SK-N-SH (cell line): ENCODE measurements around the gene HDAC11. TPM values are rescaled to one million over a fixed set of nuclear protein-coding genes. Genes with fewer than 3 reads are reported as not detected.

Experiments
- CTCF ChIA-PET: fragments of 300-600, 350-600 bp; formaldehyde crosslinking; extraction: SDS; loops from one replicate; lab custom pipeline; 2021; lab: Yijun Ruan, JAX
- POLR2A ChIA-PET: fragments of 350-600 bp; sonication (Branson Sonifier 250); formaldehyde crosslinking; extraction: SDS; loops from one replicate; lab custom pipeline; 2020; ENCODE audit warnings: antibody characterized with exemption, inconsistent platforms; lab: Yijun Ruan, JAX
- DNase-seq: peaks from one replicate; pipeline ENCODE4 v3.0.0; 2012
- H2AFZ ChIP-seq: fragments of 200-600 bp; sonication (generic); 2 replicates; pipeline ENCODE4 v1.8.1; 2016; ENCODE audit warnings: antibody characterized with exemption, mild to moderate bottlenecking, low read depth
- H3F3A ChIP-seq: fragments of 200-600 bp; sonication (generic); replicated peaks from 2 replicates; pipeline ENCODE3; 2016; ENCODE audit warnings: antibody characterized with exemption, mild to moderate bottlenecking; ENCODE audit not compliant: insufficient read depth
- H3K27ac ChIP-seq, 2 experiments: fragments of 200-500 bp in 1 of 2; fragments of 200-600 bp in 1 of 2; sonication (Bioruptor generic) in 1 of 2; sonication (generic), shearing (Covaris generic) in 1 of 2; 2 replicates each; pipeline versions ENCODE4 v1.5.1 to v1.6.1; 2014 to 2016; ENCODE audit warnings: low read depth in 2 of 2, inconsistent platforms in 1 of 2, low read length in 1 of 2, mild to moderate bottlenecking in 1 of 2, mixed read lengths in 1 of 2
- H3K27me3 ChIP-seq: fragments of 200-600 bp; sonication (generic), shearing (Covaris generic); 2 replicates; pipeline ENCODE4 v1.6.1; 2016; ENCODE audit warnings: mixed run types; ENCODE audit not compliant: insufficient read depth
- H3K36me3 ChIP-seq, 2 experiments: fragments of 200-500 bp in 1 of 2; fragments of 200-600 bp in 1 of 2; sonication (Bioruptor generic) in 1 of 2; sonication (generic) in 1 of 2; replicated peaks in 1 of 2; 2 replicates each; pipeline versions ENCODE3 to v1.5.1; 2014 to 2016; ENCODE audit warnings: low read length in 1 of 2, mild to moderate bottlenecking in 1 of 2; ENCODE audit not compliant: insufficient read depth in 2 of 2, control insufficient read depth in 1 of 2
- H3K4me1 ChIP-seq, 2 experiments: fragments of 200-500 bp in 1 of 2; fragments of 200-600 bp in 1 of 2; sonication (Bioruptor generic) in 1 of 2; sonication (generic), shearing (Covaris generic) in 1 of 2; 2 replicates each; pipeline versions ENCODE4 v1.5.1 to v1.6.1; 2014 to 2016; ENCODE audit warnings: low read depth in 1 of 2, low read length in 1 of 2, mixed run types in 1 of 2; ENCODE audit not compliant: insufficient read depth in 2 of 2, control insufficient read depth in 1 of 2
- H3K4me2 ChIP-seq: fragments of 200-600 bp; sonication (generic), shearing (Covaris generic); 2 replicates; pipeline ENCODE4 v1.6.1; 2017; ENCODE audit warnings: mixed run types
- H3K4me3 ChIP-seq, 2 experiments: fragments of 200-500 bp in 1 of 2; fragments of 200-600 bp in 1 of 2; sonication (Bioruptor generic) in 1 of 2; sonication (generic), shearing (Covaris generic) in 1 of 2; 2 replicates each; pipeline versions ENCODE4 v1.5.1 to v1.8.1; 2014 to 2016; ENCODE audit warnings: low read depth in 2 of 2, inconsistent platforms in 1 of 2, low read length in 1 of 2, mild to moderate bottlenecking in 1 of 2, mixed read lengths in 1 of 2, moderate library complexity in 1 of 2
- H3K79me2 ChIP-seq: fragments of 200-600 bp; sonication (generic); 2 replicates; pipeline ENCODE4 v1.8.1; 2017; ENCODE audit warnings: mild to moderate bottlenecking; ENCODE audit not compliant: insufficient read depth
- H3K9ac ChIP-seq: fragments of 200-600 bp; sonication (generic); 2 replicates; pipeline ENCODE4 v1.6.1; 2017; ENCODE audit warnings: mixed run types
- H3K9me2 ChIP-seq: fragments of 200-600 bp; sonication (generic); 2 replicates; pipeline ENCODE4 v1.6.1; 2017; ENCODE audit warnings: mixed run types
- H3K9me3 ChIP-seq: fragments of 200-600 bp; sonication (generic); 2 replicates; pipeline ENCODE4 v1.6.1; 2017; ENCODE audit warnings: mixed run types, mild to moderate bottlenecking, moderate library complexity
- H4K20me1 ChIP-seq: fragments of 200-600 bp; sonication (generic); 2 replicates; pipeline ENCODE4 v1.6.1; 2017; ENCODE audit warnings: mild to moderate bottlenecking, mixed run types; ENCODE audit not compliant: insufficient read depth
- EP300 ChIP-seq, 2 experiments: IDR thresholded peaks; 2 replicates each; pipeline versions ENCODE4 v1.4.0 to v1.6.1; 2012; ENCODE audit warnings: borderline replicate concordance in 1 of 2, low read depth in 1 of 2, low read length in 1 of 2
- EZH2phosphoT487 ChIP-seq: fragments of 200-600 bp; sonication (generic); IDR thresholded peaks from 2 replicates; pipeline ENCODE4 v1.6.1; 2017; ENCODE audit warnings: low read depth, mixed run types, mild to moderate bottlenecking, antibody characterized with exemption, moderate library complexity, borderline replicate concordance
- FOSL2 ChIP-seq: IDR thresholded peaks from 2 replicates; pipeline ENCODE4 v1.4.0; 2012; ENCODE audit warnings: low read depth, mild to moderate bottlenecking, moderate library complexity, borderline replicate concordance
- GABPA ChIP-seq: IDR thresholded peaks from 2 replicates; pipeline ENCODE4 v1.4.0; 2012; ENCODE audit warnings: low read depth, mild to moderate bottlenecking
- JUND ChIP-seq: IDR thresholded peaks from 2 replicates; pipeline ENCODE4 v1.4.0; 2012
- MEF2A ChIP-seq: IDR thresholded peaks from 2 replicates; pipeline ENCODE4 v1.4.0; 2012; ENCODE audit warnings: low read depth, borderline replicate concordance
- RAD21 ChIP-seq: IDR thresholded peaks from 2 replicates; pipeline ENCODE4 v1.6.1; 2012; ENCODE audit warnings: mild to moderate bottlenecking, low read length
- RFX5 ChIP-seq: IDR thresholded peaks from 2 replicates; pipeline ENCODE4 v1.6.1; 2012; ENCODE audit warnings: mild to moderate bottlenecking, improper control_type of control experiment, low read length
- SIN3A ChIP-seq: IDR thresholded peaks from 2 replicates; pipeline ENCODE4 v1.6.1; 2012; ENCODE audit warnings: low read depth, mild to moderate bottlenecking, low read length, moderate library complexity, borderline replicate concordance
- SMC3 ChIP-seq: IDR thresholded peaks from 2 replicates; pipeline ENCODE4 v1.6.1; 2012; ENCODE audit warnings: low read depth, low read length, improper control_type of control experiment
- TAF1 ChIP-seq: IDR thresholded peaks from 2 replicates; pipeline ENCODE4 v1.6.1; 2012; ENCODE audit warnings: low read depth, mild to moderate bottlenecking, low read length, moderate library complexity, borderline replicate concordance
- TCF12 ChIP-seq: IDR thresholded peaks from 2 replicates; pipeline ENCODE4 v1.4.0; 2012
- WGBS: methylation state at CpG from one replicate; pipeline ENCODE4 v1.1.6; 2017; ENCODE audit warnings: low lambda C conversion rate; 5-methylcytosine and 5-hydroxymethylcytosine counted together
- polyA plus RNA-seq, 3 experiments: library from polyadenylated mRNA; depleted of rRNA; stranded (reverse); fragments of >200 nt; gene quantifications; 2 replicates each; pipeline ENCODE4 v1.2.3, GENCODE V29; 2012
- TF ChIP-seq, protein P1 (sequence below): IDR thresholded peaks from 2 replicates; pipeline ENCODE4 v1.4.0; 2012; ENCODE audit warnings: low read depth
- TF ChIP-seq, protein P2 (sequence below): fragments of 150-350 bp; IDR thresholded peaks from 2 replicates; pipeline ENCODE4 v1.6.1; 2017; ENCODE audit warnings: antibody characterized with exemption, low read length, low read depth, borderline replicate concordance
- TF ChIP-seq, protein P3 (sequence below): fragments of 150-350 bp; IDR thresholded peaks from 2 replicates; pipeline ENCODE4 v1.6.1; 2016; ENCODE audit warnings: mild to moderate bottlenecking, low read depth, low read length

The HDAC11 gene
- polyA plus RNA-seq, 1 of the 3 experiments (the other 2 are of a cell fraction): 17.5 TPM

DNA sequence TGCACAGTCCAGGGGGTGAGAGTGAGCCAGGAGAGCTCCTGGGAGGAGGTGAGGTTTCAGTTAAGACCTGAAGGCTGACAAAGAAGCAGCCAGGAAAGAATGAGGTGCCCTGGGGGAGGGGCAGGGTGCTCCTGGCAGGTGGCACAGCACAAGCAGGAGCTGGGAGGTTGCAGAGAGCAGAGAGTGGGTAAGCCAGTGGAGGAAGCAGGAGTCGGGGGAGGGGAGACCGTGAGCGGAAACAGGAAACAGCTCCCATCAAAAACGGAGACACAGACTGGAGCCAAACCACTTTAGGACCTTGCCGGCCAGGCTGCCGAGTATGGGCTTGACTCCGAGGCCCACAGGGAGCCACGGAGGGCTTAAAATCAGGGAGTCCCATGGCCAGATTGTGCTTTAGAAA lies 56.7 kb downstream of the HDAC11 start:
- Histone ChIP-seq H4K20me1 (no peaks in the 10 kb centered on the region), H3K9me2 (no peaks in the 10 kb centered on the region), H3F3A (peaks cover 3% of the 10 kb centered on the region), H2AFZ (no peak overlapping the region), H3K9me3 (no peaks in the 10 kb centered on the region), H3K9ac (no peak overlapping the region), H3K4me3 (no peak overlapping the region), H3K27me3 (no peaks in the 10 kb centered on the region), H3K36me3 (no peaks in the 10 kb centered on the region), H3K79me2 (no peaks in the 10 kb centered on the region), H3K27ac (no peak overlapping the region; a peak in 1 of 4 replicates), H3K4me1 (peaks cover 0 to 13% of the 10 kb centered on the region in 2 experiments; a peak in 1 of 4 replicates), H3K4me2 (no peak overlapping the region)
- ChIA-PET CTCF (interaction anchor here (0.9 to 2.5 kb wide), 5 partner anchors 11 to 541 kb away, joined by 3 to 12 read pairs (median 6); no protein-coding TSS in a partner anchor), POLR2A (no interaction called here)
- WGBS: 82% methylated on average over 8 of the region's 8 CpGs
- no peak for DNase-seq
- TF ChIP-seq TAF1 (no peak), FOSL2 (no peak), JUND (no peak), SIN3A (no peak), EP300 (IDR thresholded peaks at IDR 0.05; ENCODE audit: borderline replicate concordance in 1 of 2, low read depth in 1 of 2, low read length in 1 of 2) (no peak), RAD21 (no peak), RFX5 (no peak), MEF2A (no peak), EZH2phosphoT487 (no peak)
- TF ChIP-seq, protein P1, sequence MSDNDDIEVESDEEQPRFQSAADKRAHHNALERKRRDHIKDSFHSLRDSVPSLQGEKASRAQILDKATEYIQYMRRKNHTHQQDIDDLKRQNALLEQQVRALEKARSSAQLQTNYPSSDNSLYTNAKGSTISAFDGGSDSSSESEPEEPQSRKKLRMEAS: no peak
- TF ChIP-seq, protein P2, sequence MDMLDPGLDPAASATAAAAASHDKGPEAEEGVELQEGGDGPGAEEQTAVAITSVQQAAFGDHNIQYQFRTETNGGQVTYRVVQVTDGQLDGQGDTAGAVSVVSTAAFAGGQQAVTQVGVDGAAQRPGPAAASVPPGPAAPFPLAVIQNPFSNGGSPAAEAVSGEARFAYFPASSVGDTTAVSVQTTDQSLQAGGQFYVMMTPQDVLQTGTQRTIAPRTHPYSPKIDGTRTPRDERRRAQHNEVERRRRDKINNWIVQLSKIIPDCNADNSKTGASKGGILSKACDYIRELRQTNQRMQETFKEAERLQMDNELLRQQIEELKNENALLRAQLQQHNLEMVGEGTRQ: no peak
- TF ChIP-seq, protein P3, sequence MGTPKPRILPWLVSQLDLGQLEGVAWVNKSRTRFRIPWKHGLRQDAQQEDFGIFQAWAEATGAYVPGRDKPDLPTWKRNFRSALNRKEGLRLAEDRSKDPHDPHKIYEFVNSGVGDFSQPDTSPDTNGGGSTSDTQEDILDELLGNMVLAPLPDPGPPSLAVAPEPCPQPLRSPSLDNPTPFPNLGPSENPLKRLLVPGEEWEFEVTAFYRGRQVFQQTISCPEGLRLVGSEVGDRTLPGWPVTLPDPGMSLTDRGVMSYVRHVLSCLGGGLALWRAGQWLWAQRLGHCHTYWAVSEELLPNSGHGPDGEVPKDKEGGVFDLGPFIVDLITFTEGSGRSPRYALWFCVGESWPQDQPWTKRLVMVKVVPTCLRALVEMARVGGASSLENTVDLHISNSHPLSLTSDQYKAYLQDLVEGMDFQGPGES: no peak

DNA sequence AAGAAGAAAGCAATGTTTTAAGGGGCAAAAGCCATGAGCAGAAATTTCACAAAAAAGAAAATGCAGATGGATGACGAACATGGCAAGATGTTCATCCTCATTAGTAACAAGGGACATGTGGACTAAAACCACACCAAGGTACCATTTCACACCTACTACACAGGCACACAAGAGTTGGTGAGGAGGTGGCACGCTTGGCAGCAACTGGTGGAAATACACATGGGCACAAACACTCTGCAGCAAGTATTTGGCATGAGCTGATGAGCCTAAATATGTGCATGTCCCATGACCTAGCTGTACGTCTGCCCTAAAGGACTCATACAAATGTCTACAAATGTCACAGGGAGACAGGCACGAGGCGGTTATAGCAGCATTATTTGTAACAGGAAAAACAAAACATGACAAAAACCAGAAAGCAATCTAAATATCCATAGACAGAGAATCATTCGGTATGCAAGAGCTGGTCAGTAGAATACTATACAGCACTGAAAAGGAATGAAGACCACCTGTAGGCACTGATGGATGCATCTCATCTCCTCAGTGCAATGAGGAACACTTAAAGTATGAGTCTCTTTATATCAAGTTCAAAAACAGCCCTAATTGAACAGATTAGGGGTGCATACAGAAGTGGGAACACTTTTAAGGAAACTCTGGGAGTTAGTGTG lies 57.3 kb downstream of the HDAC11 start:
- CTCF ChIA-PET: interaction anchor here (1.9 kb wide), 2 partner anchors 110 to 112 kb away, joined by 6 to 12 read pairs; no protein-coding TSS in a partner anchor
- Histone ChIP-seq H3K4me3 (no peak overlapping the region), H3K27me3 (no peaks in the 10 kb centered on the region), H3K4me1 (peaks cover 0 to 13% of the 10 kb centered on the region in 2 experiments; a peak in 1 of 4 replicates), H3K9me2 (no peaks in the 10 kb centered on the region), H3F3A (peaks cover 3% of the 10 kb centered on the region), H3K4me2 (no peak overlapping the region), H3K9me3 (no peaks in the 10 kb centered on the region), H4K20me1 (no peaks in the 10 kb centered on the region), H3K27ac (peak overlapping the region in 1 of 2 experiments; percentile 78; a peak in 2 of 4 replicates), H3K79me2 (no peaks in the 10 kb centered on the region), H2AFZ (no peak overlapping the region), H3K36me3 (no peaks in the 10 kb centered on the region), H3K9ac (no peak overlapping the region)
- POLR2A ChIA-PET: no interaction called here
- no peak for DNase-seq
- no peak for TF ChIP-seq SMC3
- TF ChIP-seq GABPA: no peak
- TF ChIP-seq TCF12: no peak
- TF ChIP-seq FOSL2: no peak
- TF ChIP-seq, protein P2: no peak
- WGBS: 84% methylated on average over 6 of the region's 6 CpGs
